ENCODE measurements around the gene XXYLT1. TPM values are rescaled to one million over a fixed set of nuclear protein-coding genes. Genes with fewer than 3 reads are reported as not detected.

XXYLT1 gene, protein sequence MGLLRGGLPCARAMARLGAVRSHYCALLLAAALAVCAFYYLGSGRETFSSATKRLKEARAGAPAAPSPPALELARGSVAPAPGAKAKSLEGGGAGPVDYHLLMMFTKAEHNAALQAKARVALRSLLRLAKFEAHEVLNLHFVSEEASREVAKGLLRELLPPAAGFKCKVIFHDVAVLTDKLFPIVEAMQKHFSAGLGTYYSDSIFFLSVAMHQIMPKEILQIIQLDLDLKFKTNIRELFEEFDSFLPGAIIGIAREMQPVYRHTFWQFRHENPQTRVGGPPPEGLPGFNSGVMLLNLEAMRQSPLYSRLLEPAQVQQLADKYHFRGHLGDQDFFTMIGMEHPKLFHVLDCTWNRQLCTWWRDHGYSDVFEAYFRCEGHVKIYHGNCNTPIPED
- total RNA-seq = 20.1 and 31.2 TPM in 2 replicates

DNA sequence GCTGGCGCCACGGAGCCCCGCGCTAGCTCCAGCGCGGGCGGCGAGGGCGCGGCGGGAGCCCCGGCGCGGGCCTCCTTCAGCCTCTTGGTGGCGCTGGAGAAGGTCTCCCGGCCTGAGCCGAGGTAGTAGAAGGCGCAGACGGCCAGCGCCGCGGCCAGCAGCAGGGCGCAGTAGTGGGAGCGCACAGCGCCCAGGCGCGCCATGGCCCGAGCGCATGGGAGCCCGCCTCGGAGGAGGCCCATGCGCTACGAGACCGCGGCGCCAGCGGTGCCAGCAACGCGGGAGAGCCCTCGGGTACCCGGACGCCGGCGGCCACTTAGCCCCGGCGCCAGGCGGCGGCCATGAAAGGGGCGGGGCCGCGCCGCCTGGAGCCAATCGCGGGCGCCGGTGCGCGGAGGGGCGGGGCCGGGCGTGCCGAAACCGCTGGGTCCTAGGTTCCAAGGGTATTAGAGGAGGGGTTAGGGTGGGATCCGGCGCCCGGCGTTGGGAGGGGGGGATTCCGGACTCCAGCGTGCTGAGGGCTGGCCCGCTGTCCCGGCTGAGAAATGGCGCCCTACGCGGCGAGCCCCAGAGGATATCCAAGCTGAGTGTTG is at the start of gene XXYLT1:
TSS of gene XXYLT1 (minus strand) at position 343 of the 593 bp plus-strand sequence. CDS start at position 242, 101 bp downstream.

Other genes starting within 250 kb of the XXYLT1 start
- gene ACAP2, start 171.9 kb upstream of the XXYLT1 start, total RNA-seq = 38.7 and 63.0 TPM in 2 replicates

Measured in bladder microvascular endothelial cell (primary cell).